ENCODE results near the gene TRIM2. TPM values are rescaled to one million over a fixed set of nuclear protein-coding genes. Genes with fewer than 3 reads are reported as not detected.

TRIM2 gene
- polyA plus RNA-seq, 1 of the 3 experiments (the other 2 are of a cell fraction): 16.4 TPM

DNA sequence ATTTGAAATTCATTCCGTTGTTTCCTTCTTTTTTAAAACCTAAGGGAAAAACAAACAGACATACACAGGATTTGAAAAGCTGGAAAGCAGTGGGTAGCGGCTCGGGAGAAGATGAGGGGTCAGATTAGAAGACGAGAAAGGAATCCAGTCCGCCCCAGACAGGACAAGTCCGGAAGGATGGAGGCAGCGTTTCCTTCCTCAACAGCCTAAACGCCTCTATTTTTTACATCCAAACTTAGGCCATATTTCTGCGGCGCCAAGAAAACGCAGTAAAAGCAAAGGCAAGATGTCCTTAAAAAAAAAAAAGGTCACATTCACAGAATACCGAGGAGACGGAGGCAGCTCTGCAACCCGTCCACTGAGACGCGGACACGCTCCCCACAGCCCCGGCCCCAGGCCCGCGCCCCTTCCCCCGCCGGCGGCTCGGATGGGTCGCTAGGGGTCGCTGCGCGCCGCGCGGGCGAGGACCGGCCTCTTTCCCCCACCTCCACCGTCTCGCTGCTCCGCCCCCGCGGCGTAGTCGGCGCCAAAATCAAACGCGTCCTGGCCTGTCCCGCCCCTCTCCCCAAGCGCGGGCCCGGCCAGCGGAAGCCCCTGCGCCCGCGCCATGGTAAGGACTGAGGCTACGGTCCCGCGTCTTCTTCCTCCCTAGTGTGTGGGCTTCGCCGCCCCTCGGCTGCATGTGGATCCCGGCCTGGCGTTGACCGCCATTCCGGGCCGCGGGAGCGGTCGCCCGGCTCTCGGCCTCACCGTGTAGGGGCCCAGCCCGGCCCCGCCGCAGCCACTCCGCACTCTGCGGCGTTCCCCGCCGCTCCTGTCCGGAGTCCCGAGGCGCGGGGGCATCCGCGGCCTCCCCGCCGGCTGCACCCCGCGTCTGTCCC lies 140.1 kb downstream of the TRIM2 start, which contains the start of gene MND1:
TSS of gene MND1 (plus strand) at position 558 of the 881 bp plus-strand sequence. CDS start at position 608, 50 bp downstream.
- peak; percentile 39; the same call in 1 of the 2 replicates for TF ChIP-seq TAF1 (IDR thresholded peaks at IDR 0.05; ENCODE audit: borderline replicate concordance, low read depth, low read length)
- TF ChIP-seq RAD21 (IDR thresholded peaks at IDR 0.05; ENCODE audit: low read length): peak; percentile 86
- TF ChIP-seq, protein P1, sequence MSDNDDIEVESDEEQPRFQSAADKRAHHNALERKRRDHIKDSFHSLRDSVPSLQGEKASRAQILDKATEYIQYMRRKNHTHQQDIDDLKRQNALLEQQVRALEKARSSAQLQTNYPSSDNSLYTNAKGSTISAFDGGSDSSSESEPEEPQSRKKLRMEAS (IDR thresholded peaks at IDR 0.05; ENCODE audit: low read depth): peak; percentile 71
- peak; percentile 60; the same call in 1 of the 2 replicates for TF ChIP-seq YY1 (IDR thresholded peaks at IDR 0.05; ENCODE audit: low read depth)
- TF ChIP-seq RXRA (IDR thresholded peaks at IDR 0.05; ENCODE audit: borderline replicate concordance, low read depth): no peak
- TF ChIP-seq, protein P2, sequence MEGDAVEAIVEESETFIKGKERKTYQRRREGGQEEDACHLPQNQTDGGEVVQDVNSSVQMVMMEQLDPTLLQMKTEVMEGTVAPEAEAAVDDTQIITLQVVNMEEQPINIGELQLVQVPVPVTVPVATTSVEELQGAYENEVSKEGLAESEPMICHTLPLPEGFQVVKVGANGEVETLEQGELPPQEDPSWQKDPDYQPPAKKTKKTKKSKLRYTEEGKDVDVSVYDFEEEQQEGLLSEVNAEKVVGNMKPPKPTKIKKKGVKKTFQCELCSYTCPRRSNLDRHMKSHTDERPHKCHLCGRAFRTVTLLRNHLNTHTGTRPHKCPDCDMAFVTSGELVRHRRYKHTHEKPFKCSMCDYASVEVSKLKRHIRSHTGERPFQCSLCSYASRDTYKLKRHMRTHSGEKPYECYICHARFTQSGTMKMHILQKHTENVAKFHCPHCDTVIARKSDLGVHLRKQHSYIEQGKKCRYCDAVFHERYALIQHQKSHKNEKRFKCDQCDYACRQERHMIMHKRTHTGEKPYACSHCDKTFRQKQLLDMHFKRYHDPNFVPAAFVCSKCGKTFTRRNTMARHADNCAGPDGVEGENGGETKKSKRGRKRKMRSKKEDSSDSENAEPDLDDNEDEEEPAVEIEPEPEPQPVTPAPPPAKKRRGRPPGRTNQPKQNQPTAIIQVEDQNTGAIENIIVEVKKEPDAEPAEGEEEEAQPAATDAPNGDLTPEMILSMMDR (IDR thresholded peaks at IDR 0.05): peak; percentile 95
- TF ChIP-seq NFIC (IDR thresholded peaks at IDR 0.05; ENCODE audit: borderline replicate concordance): no peak
- TF ChIP-seq, protein P3, sequence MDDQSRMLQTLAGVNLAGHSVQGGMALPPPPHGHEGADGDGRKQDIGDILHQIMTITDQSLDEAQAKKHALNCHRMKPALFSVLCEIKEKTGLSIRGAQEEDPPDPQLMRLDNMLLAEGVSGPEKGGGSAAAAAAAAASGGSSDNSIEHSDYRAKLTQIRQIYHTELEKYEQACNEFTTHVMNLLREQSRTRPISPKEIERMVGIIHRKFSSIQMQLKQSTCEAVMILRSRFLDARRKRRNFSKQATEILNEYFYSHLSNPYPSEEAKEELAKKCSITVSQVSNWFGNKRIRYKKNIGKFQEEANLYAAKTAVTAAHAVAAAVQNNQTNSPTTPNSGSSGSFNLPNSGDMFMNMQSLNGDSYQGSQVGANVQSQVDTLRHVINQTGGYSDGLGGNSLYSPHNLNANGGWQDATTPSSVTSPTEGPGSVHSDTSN (IDR thresholded peaks at IDR 0.05): no peak
- no peak for TF ChIP-seq EZH2phosphoT487 (IDR thresholded peaks at IDR 0.05; ENCODE audit: borderline replicate concordance, low read depth)
- peak; percentile 61 for TF ChIP-seq CHD2 (IDR thresholded peaks at IDR 0.05; ENCODE audit: low read length, partially characterized antibody)
- TF ChIP-seq FOSL2 (IDR thresholded peaks at IDR 0.05; ENCODE audit: borderline replicate concordance, low read depth): no peak
- peak; percentile 59; the same call in 1 of the 2 replicates for TF ChIP-seq FOXM1 (IDR thresholded peaks at IDR 0.05; ENCODE audit: low read depth)
- TF ChIP-seq SIN3A (IDR thresholded peaks at IDR 0.05; ENCODE audit: borderline replicate concordance, low read depth, low read length): peak; percentile 99
- TF ChIP-seq POLR2AphosphoS5 (IDR thresholded peaks at IDR 0.05; ENCODE audit: low read depth, low read length): peak; percentile 72
- TF ChIP-seq, protein P4, sequence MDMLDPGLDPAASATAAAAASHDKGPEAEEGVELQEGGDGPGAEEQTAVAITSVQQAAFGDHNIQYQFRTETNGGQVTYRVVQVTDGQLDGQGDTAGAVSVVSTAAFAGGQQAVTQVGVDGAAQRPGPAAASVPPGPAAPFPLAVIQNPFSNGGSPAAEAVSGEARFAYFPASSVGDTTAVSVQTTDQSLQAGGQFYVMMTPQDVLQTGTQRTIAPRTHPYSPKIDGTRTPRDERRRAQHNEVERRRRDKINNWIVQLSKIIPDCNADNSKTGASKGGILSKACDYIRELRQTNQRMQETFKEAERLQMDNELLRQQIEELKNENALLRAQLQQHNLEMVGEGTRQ (IDR thresholded peaks at IDR 0.05; ENCODE audit: borderline replicate concordance, low read depth, low read length): no peak
- TF ChIP-seq, protein P5, sequence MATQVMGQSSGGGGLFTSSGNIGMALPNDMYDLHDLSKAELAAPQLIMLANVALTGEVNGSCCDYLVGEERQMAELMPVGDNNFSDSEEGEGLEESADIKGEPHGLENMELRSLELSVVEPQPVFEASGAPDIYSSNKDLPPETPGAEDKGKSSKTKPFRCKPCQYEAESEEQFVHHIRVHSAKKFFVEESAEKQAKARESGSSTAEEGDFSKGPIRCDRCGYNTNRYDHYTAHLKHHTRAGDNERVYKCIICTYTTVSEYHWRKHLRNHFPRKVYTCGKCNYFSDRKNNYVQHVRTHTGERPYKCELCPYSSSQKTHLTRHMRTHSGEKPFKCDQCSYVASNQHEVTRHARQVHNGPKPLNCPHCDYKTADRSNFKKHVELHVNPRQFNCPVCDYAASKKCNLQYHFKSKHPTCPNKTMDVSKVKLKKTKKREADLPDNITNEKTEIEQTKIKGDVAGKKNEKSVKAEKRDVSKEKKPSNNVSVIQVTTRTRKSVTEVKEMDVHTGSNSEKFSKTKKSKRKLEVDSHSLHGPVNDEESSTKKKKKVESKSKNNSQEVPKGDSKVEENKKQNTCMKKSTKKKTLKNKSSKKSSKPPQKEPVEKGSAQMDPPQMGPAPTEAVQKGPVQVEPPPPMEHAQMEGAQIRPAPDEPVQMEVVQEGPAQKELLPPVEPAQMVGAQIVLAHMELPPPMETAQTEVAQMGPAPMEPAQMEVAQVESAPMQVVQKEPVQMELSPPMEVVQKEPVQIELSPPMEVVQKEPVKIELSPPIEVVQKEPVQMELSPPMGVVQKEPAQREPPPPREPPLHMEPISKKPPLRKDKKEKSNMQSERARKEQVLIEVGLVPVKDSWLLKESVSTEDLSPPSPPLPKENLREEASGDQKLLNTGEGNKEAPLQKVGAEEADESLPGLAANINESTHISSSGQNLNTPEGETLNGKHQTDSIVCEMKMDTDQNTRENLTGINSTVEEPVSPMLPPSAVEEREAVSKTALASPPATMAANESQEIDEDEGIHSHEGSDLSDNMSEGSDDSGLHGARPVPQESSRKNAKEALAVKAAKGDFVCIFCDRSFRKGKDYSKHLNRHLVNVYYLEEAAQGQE (IDR thresholded peaks at IDR 0.05; ENCODE audit: low read depth, low read length): 0 out of 2 replicates have a peak, but pooled peaks have one; percentile 17
- TF ChIP-seq ELF1 (IDR thresholded peaks at IDR 0.05): 0 out of 2 replicates have a peak, but pooled peaks have one; percentile 24
- peak; percentile 75; the same call in 1 of the 2 replicates for TF ChIP-seq MXI1 (IDR thresholded peaks at IDR 0.05; ENCODE audit: low read depth, low read length)
- peak; percentile 78 for TF ChIP-seq SMC3 (IDR thresholded peaks at IDR 0.05; ENCODE audit: low read depth, low read length)
- TF ChIP-seq TEAD4 (IDR thresholded peaks at IDR 0.05; ENCODE audit: borderline replicate concordance, insufficient read depth): no peak
- ChIA-PET POLR2A (interaction anchor here (1.0 to 1.5 kb wide), 2 partner anchors 122 to 241 kb away, joined by 4 to 5 read pairs; partner anchors contain the start of gene TMEM131L), CTCF (interaction anchor here (0.6 to 4.5 kb wide), 42 partner anchors 9 to 565 kb away, joined by 3 to 67 read pairs (median 4); partner anchors contain the start of genes ARFIP1, TIGD4 and TMEM131L)
- peak; percentile 96 for DNase-seq
- Histone ChIP-seq H3K9me3 (no peaks in the 10 kb centered on the region), H3K9me2 (no peaks in the 10 kb centered on the region), H3K4me2 (peak within 1 kb of the TSS; percentile 83), H3K4me3 (ENCODE audit: low read depth in 2 of 2, low read length in 1 of 2) (peak within 1 kb of the TSS; percentile 87 to 90), H3K36me3 (replicated peaks in 1 of 2; ENCODE audit: control insufficient read depth in 1 of 2, insufficient read depth in 2 of 2, low read length in 1 of 2) (peaks cover 5% of the 10 kb centered on the region in 2 experiments), H4K20me1 (ENCODE audit: insufficient read depth) (no peaks in the 10 kb centered on the region), H2AFZ (ENCODE audit: low read depth) (peak within 1 kb of the TSS; percentile 83), H3K9ac (peak within 1 kb of the TSS; percentile 82), H3K27me3 (ENCODE audit: insufficient read depth) (no peaks in the 10 kb centered on the region), H3K79me2 (ENCODE audit: insufficient read depth) (peaks cover 30% of the 10 kb centered on the region), H3K27ac (ENCODE audit: low read depth in 2 of 2, low read length in 1 of 2) (peak within 1 kb of the TSS; percentile 51 to 71), H3K4me1 (ENCODE audit: control insufficient read depth in 1 of 2, insufficient read depth in 2 of 2, low read depth in 1 of 2, low read length in 1 of 2) (peaks cover 8 to 9% of the 10 kb centered on the region in 2 experiments), H3F3A (replicated peaks; ENCODE audit: insufficient read depth) (peaks cover 4% of the 10 kb centered on the region)
- 4% methylated on average over 37 of the region's 86 CpGs for WGBS (ENCODE audit: low lambda C conversion rate)
